ENCODE data around the gene GCK. TPM values are rescaled to one million over a fixed set of nuclear protein-coding genes. Genes with fewer than 3 reads are reported as not detected.

Gene GCK
- total and polyA plus RNA-seq, 2 donors (not counting 1 experiment from before 2014, with no cell fraction given), result 0.22 to 0.24 TPM

DNA sequence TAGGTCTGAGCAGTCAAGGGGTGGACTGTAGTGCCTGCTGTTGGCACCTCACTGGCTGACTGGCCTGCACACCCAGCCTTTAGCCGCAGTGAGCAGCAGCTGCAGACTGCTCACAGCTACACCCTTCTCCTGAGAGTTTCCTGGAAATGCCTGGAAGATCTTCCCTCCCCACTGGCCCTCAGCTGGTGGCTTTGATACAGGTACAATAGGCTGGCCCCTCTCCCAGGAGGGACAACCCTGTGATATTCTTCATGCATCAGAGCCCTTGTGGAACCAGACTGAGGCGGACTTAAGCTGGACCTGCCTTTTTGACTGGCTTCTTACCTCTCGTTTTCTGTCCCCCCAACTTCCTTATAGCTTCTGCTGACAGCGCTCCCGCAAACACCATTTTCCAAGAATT is 6.4 kb downstream of the GCK start:
- DNase-seq (no peak), ATAC-seq (ENCODE audit: low read depth) (no peak)
- intact Hi-C loops (cut with micrococcal nuclease), result no loop called here
- peaks cover 28% of the 10 kb centered on the region for H3K27me3 Mint-ChIP-seq
- no peaks in the 10 kb centered on the region for H3K4me1 ChIP-seq (ENCODE audit: control insufficient read depth in 2 of 2, insufficient read depth in 2 of 2, low read length in 2 of 2)
- POLR2A ChIA-PET, result no interaction called here
- no peaks in the 10 kb centered on the region for H3K79me2 ChIP-seq (ENCODE audit: control insufficient read depth, insufficient read depth, low read length)
- H3K9me3 ChIP-seq (ENCODE audit: control extremely low read depth in 1 of 3, control insufficient read depth in 2 of 3, insufficient read depth in 1 of 3, low read length in 2 of 3), result peaks cover 0 to 8% (median 0%) of the 10 kb centered on the region in 3 donors
- peaks cover 0 to 9% (median 0%) of the 10 kb centered on the region in 4 experiments for H3K27me3 ChIP-seq (replicated peaks in 1 of 4; ENCODE audit: control extremely low read depth in 1 of 4, control insufficient read depth in 3 of 4, insufficient read depth in 4 of 4, low read length in 3 of 4)
- no peak overlapping the region for H3K4me2 ChIP-seq (replicated peaks; ENCODE audit: low read depth, low read length, poor library complexity, severe bottlenecking)
- no peak overlapping the region for H3K27ac ChIP-seq (ENCODE audit: low read length in 2 of 2)
- no peaks in the 10 kb centered on the region for H4K20me1 ChIP-seq (ENCODE audit: control insufficient read depth, insufficient read depth, low read length, poor library complexity, severe bottlenecking)
- H2AFZ ChIP-seq (ENCODE audit: insufficient read depth, low read depth, low read length, poor library complexity, severe bottlenecking), result no peak overlapping the region
- TF ChIP-seq EZH2 (IDR thresholded peaks at IDR 0.05; ENCODE audit: borderline replicate concordance, insufficient read depth, low read depth, low read length, poor library complexity, severe bottlenecking), result no peak
- TF ChIP-seq, protein P1, sequence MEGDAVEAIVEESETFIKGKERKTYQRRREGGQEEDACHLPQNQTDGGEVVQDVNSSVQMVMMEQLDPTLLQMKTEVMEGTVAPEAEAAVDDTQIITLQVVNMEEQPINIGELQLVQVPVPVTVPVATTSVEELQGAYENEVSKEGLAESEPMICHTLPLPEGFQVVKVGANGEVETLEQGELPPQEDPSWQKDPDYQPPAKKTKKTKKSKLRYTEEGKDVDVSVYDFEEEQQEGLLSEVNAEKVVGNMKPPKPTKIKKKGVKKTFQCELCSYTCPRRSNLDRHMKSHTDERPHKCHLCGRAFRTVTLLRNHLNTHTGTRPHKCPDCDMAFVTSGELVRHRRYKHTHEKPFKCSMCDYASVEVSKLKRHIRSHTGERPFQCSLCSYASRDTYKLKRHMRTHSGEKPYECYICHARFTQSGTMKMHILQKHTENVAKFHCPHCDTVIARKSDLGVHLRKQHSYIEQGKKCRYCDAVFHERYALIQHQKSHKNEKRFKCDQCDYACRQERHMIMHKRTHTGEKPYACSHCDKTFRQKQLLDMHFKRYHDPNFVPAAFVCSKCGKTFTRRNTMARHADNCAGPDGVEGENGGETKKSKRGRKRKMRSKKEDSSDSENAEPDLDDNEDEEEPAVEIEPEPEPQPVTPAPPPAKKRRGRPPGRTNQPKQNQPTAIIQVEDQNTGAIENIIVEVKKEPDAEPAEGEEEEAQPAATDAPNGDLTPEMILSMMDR (IDR thresholded peaks at IDR 0.05), result no peak
- H3K4me1 Mint-ChIP-seq, result no peaks in the 10 kb centered on the region
- H3K9ac ChIP-seq (ENCODE audit: low read length), result no peak overlapping the region
- H3K4me3 Mint-ChIP-seq, result no peak overlapping the region
- WGBS (ENCODE audit: insufficient coverage), result 82% methylated on average over 5 of the region's 5 CpGs
- H3K36me3 ChIP-seq (replicated peaks in 1 of 2; ENCODE audit: control extremely low read depth in 1 of 2, control insufficient read depth in 1 of 2, extremely low read depth in 1 of 2, insufficient read depth in 2 of 2, low read length in 1 of 2), result no peaks in the 10 kb centered on the region
- no peak overlapping the region for H3K4me3 ChIP-seq (ENCODE audit: control extremely low read depth in 1 of 5, extremely low read depth in 1 of 5, insufficient read depth in 1 of 5, low read depth in 2 of 5, low read length in 4 of 5)
- peaks cover 2% of the 10 kb centered on the region for H3K9me3 Mint-ChIP-seq (ENCODE audit: insufficient read depth)
- CTCF ChIA-PET, result interaction anchor here (1.0 kb wide), 1 partner anchor 14 kb away, joined by 3 read pairs; no protein-coding TSS in a partner anchor
- H3K27ac Mint-ChIP-seq, result no peak overlapping the region

DNA sequence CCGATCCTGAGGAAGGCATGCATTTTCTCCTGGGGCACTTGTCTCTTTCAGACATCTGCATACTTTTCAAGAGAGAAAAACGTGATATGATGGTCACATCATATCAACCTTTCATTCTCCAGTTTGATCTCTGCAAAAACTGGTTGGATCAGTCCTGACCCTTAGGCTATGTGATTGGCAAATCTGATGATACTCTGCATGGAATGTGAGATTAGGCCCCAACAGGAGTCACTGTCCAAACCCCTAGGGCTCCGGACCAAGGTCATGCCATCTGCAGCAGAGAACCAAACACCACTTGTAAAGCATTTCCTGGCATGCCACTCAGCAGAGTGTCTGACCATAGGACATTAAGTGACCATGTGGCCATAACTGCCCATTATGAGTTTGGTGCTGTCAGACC is 8.6 kb downstream of the GCK start:
- no peak overlapping the region for H3K4me3 ChIP-seq (ENCODE audit: control extremely low read depth in 1 of 5, extremely low read depth in 1 of 5, insufficient read depth in 1 of 5, low read depth in 2 of 5, low read length in 4 of 5)
- peaks cover 0 to 21% (median 1%) of the 10 kb centered on the region in 4 experiments for H3K27me3 ChIP-seq (replicated peaks in 1 of 4; ENCODE audit: control extremely low read depth in 1 of 4, control insufficient read depth in 3 of 4, insufficient read depth in 4 of 4, low read length in 3 of 4)
- DNase-seq, result no peak
- Mint-ChIP-seq H3K4me3 (no peak overlapping the region), H3K27ac (no peak overlapping the region), H3K9me3 (ENCODE audit: insufficient read depth) (peaks cover 2% of the 10 kb centered on the region), H3K27me3 (peaks cover 39% of the 10 kb centered on the region), H3K4me1 (no peaks in the 10 kb centered on the region)
- H3K36me3 ChIP-seq (replicated peaks in 1 of 2; ENCODE audit: control extremely low read depth in 1 of 2, control insufficient read depth in 1 of 2, extremely low read depth in 1 of 2, insufficient read depth in 2 of 2, low read length in 1 of 2), result no peaks in the 10 kb centered on the region
- H3K9ac ChIP-seq (ENCODE audit: low read length), result no peak overlapping the region
- no peak overlapping the region for H3K4me2 ChIP-seq (replicated peaks; ENCODE audit: low read depth, low read length, poor library complexity, severe bottlenecking)
- no peak overlapping the region for H3K27ac ChIP-seq (ENCODE audit: low read length in 2 of 2)
- 100% methylated on average over 1 of the region's 3 CpGs for WGBS (ENCODE audit: insufficient coverage)
- H2AFZ ChIP-seq (ENCODE audit: insufficient read depth, low read depth, low read length, poor library complexity, severe bottlenecking), result no peak overlapping the region
- ATAC-seq (ENCODE audit: low read depth), result no peak
- no peak for TF ChIP-seq EZH2 (IDR thresholded peaks at IDR 0.05; ENCODE audit: borderline replicate concordance, insufficient read depth, low read depth, low read length, poor library complexity, severe bottlenecking)
- TF ChIP-seq, protein P1 (IDR thresholded peaks at IDR 0.05), result no peak
- CTCF ChIA-PET, result no interaction called here
- no peaks in the 10 kb centered on the region for H3K4me1 ChIP-seq (ENCODE audit: control insufficient read depth in 2 of 2, insufficient read depth in 2 of 2, low read length in 2 of 2)
- POLR2A ChIA-PET, result no interaction called here
- intact Hi-C loops (cut with micrococcal nuclease), result no loop called here
- H4K20me1 ChIP-seq (ENCODE audit: control insufficient read depth, insufficient read depth, low read length, poor library complexity, severe bottlenecking), result no peaks in the 10 kb centered on the region
- H3K9me3 ChIP-seq (ENCODE audit: control extremely low read depth in 1 of 3, control insufficient read depth in 2 of 3, insufficient read depth in 1 of 3, low read length in 2 of 3), result peaks cover 0 to 8% (median 0%) of the 10 kb centered on the region in 3 donors
- H3K79me2 ChIP-seq (ENCODE audit: control insufficient read depth, insufficient read depth, low read length), result no peaks in the 10 kb centered on the region
